22Rv1 (cell line): ENCODE measurements around the gene HPCAL4.

Source experiments
- ZFX ChIP-seq: fragments of 450-650 bp; IDR thresholded peaks from 2 replicates; pipeline ENCODE4 v1.6.1; 2017; ENCODE audit warnings: antibody characterized with exemption, borderline replicate concordance
- TF ChIP-seq, protein P1 (sequence below): fragments of 450-650 bp; IDR thresholded peaks from 2 replicates; pipeline ENCODE4 v1.5.1; 2017; ENCODE audit warnings: mild to moderate bottlenecking

DNA sequence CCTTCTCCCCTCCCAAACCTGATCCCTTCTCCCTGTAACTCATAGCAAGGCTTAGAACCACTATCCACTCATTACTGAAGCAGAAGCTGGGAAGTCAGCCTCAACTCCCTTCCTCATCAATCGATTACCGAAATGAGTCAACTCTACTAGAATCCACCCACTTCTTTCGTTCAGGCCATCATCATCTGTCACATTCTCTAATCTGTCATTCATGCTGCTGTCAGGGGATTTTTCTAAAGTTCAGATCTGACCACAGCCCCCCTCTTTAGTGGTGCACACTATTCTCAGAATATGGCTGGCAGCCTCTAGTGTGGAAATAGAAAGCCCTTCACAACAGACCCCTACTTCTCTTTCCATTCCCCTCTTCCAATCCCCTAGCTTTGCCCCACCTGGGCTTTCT is 24.5 kb downstream of the HPCAL4 start:
- TF ChIP-seq, protein P1, sequence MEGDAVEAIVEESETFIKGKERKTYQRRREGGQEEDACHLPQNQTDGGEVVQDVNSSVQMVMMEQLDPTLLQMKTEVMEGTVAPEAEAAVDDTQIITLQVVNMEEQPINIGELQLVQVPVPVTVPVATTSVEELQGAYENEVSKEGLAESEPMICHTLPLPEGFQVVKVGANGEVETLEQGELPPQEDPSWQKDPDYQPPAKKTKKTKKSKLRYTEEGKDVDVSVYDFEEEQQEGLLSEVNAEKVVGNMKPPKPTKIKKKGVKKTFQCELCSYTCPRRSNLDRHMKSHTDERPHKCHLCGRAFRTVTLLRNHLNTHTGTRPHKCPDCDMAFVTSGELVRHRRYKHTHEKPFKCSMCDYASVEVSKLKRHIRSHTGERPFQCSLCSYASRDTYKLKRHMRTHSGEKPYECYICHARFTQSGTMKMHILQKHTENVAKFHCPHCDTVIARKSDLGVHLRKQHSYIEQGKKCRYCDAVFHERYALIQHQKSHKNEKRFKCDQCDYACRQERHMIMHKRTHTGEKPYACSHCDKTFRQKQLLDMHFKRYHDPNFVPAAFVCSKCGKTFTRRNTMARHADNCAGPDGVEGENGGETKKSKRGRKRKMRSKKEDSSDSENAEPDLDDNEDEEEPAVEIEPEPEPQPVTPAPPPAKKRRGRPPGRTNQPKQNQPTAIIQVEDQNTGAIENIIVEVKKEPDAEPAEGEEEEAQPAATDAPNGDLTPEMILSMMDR: no peak
- TF ChIP-seq ZFX: no peak
